Rectal smooth muscle tissue (tissue), 1 donor: ENCODE results near the gene KHDRBS1.
"Not testable (repeated sequence)": the region's sequence is repeated elsewhere in the genome, so short reads cannot be mapped to it uniquely, and the experiment has no call there.

Experiments used
- H3K27ac ChIP-seq: one replicate; pipeline ENCODE4 v1.7.0; 2013; ENCODE audit warnings: low read depth, low read length, inconsistent platforms
- H3K27me3 ChIP-seq: one replicate; pipeline ENCODE4 v1.7.0; 2013; ENCODE audit warnings: low read length; ENCODE audit not compliant: control insufficient read depth, insufficient read depth
- H3K36me3 ChIP-seq: one replicate; pipeline ENCODE4 v1.7.0; 2013; ENCODE audit warnings: low read length; ENCODE audit not compliant: control insufficient read depth, insufficient read depth
- H3K4me1 ChIP-seq: one replicate; pipeline ENCODE4 v1.7.0; 2013; ENCODE audit warnings: low read length; ENCODE audit not compliant: control insufficient read depth, insufficient read depth
- H3K4me3 ChIP-seq: one replicate; pipeline ENCODE4 v1.7.0; 2013; ENCODE audit warnings: low read length
- H3K9ac ChIP-seq: one replicate; pipeline ENCODE4 v1.7.0; 2013; ENCODE audit warnings: low read length

Gene KHDRBS1

DNA sequence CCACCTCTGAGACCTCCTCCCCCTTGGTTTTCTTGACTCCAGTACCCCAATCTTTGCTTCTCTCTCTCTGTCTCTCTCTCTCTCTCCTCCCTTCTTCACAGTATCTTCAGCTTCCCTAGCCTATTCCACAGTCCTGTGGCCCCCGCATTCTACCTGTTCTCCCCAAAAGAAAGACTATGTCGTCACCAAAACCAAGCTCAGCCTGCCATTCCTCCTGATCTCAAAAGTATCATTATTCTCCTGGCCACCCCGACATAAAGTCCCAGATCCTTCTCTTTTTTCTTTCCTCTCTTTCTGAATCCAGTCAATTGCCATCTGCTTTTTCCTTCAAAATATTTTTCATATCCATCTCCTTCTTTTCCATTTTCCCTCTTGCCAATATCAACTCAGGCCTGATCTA, 23.7 kb upstream of the KHDRBS1 start:
- Histone ChIP-seq H3K27ac (no peak overlapping the region), H3K4me1 (peaks cover 6% of the 10 kb centered on the region), H3K9ac (no peak overlapping the region), H3K4me3 (no peak overlapping the region), H3K27me3 (no peaks in the 10 kb centered on the region), H3K36me3 (no peaks in the 10 kb centered on the region)

- H3K27ac ChIP-seq: no peak overlapping the region
- no peak overlapping the region for H3K4me3 ChIP-seq
- H3K9ac ChIP-seq: no peak overlapping the region
- no peaks in the 10 kb centered on the region for H3K4me1 ChIP-seq
- H3K27me3 ChIP-seq: no peaks in the 10 kb centered on the region
- H3K36me3 ChIP-seq: no peaks in the 10 kb centered on the region
Measured at GRCh38 chr1:31991182-31991581, 22.5 kb upstream of the KHDRBS1 start.

GRCh38 chr1:31995263-31995662, 18.4 kb upstream of the KHDRBS1 start:
- no peak overlapping the region for H3K27ac ChIP-seq

GRCh38 chr1:31996121-31996520, 17.5 kb upstream of the KHDRBS1 start:
- not testable (repeated sequence) for H3K36me3 ChIP-seq, H3K27me3 ChIP-seq, H3K4me1 ChIP-seq, H3K9ac ChIP-seq, H3K4me3 ChIP-seq, H3K27ac ChIP-seq

More at GRCh38 chr1:31995263-31995662, 18.4 kb upstream of the KHDRBS1 start:
- no peaks in the 10 kb centered on the region for H3K36me3 ChIP-seq
- no peaks in the 10 kb centered on the region for H3K27me3 ChIP-seq
- no peak overlapping the region for H3K9ac ChIP-seq
- H3K4me1 ChIP-seq: no peaks in the 10 kb centered on the region
- no peak overlapping the region for H3K4me3 ChIP-seq

DNA sequence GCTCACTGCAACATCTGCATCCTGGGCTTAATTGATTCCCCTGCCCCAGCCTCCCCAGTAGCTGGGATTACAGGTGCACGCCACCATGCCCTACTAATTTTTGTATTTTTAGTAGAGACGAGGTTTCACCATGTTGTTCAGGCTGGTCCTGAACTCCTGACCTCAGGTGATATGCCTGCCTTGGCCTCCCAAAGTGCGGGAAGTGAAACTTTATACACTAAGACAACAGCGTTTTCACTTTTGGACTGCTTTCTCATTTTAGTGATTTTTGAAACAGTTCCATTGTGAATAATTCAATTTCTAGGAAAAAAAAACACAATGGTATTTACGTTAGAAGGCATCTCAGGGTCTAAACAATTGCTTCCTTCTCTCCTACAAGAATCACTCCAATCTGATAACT, 11.8 kb upstream of the KHDRBS1 start:
- H3K36me3 ChIP-seq: no peaks in the 10 kb centered on the region
- no peak overlapping the region for H3K9ac ChIP-seq
- H3K27me3 ChIP-seq: no peaks in the 10 kb centered on the region
- H3K4me3 ChIP-seq: no peak overlapping the region
- H3K4me1 ChIP-seq: no peaks in the 10 kb centered on the region
- no peak overlapping the region for H3K27ac ChIP-seq

- H3K9ac ChIP-seq, H3K27me3 ChIP-seq, H3K4me1 ChIP-seq, H3K27ac ChIP-seq, H3K36me3 ChIP-seq, H3K4me3 ChIP-seq: not testable (repeated sequence)
Measured at GRCh38 chr1:32002285-32002684, 11.4 kb upstream of the KHDRBS1 start.

DNA sequence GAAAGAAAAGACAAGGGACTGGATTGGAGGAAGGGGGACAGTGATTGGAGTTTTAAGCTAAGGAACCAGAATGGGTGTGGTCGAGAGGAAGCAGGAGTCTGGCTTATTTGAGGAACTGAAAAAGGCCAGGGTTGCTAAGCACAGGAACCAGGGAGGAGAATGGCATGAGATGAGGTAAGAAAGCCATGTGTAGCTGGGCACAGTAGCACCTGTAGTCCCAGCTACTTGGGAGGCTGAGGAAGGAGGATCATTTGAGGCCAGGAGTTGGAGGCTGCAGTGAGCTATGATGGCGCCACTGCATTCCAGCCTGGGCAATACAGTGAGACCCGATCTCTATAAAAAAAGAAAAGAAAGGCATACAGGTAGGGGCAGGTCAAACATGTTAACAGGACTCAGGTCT, 8.1 kb upstream of the KHDRBS1 start:
- no peaks in the 10 kb centered on the region for H3K4me1 ChIP-seq

GRCh38 chr1:32007591-32007940, 6.1 kb upstream of the KHDRBS1 start:
- no peak overlapping the region for H3K4me3 ChIP-seq
- no peak overlapping the region for H3K9ac ChIP-seq
- no peaks in the 10 kb centered on the region for H3K4me1 ChIP-seq
- H3K27ac ChIP-seq: no peak overlapping the region
- H3K27me3 ChIP-seq: no peaks in the 10 kb centered on the region
- H3K36me3 ChIP-seq: no peaks in the 10 kb centered on the region

More for the DNA sequence above, 8.1 kb upstream of the KHDRBS1 start:
- Histone ChIP-seq H3K9ac (no peak overlapping the region), H3K4me3 (no peak overlapping the region), H3K36me3 (no peaks in the 10 kb centered on the region), H3K27ac (no peak overlapping the region), H3K27me3 (no peaks in the 10 kb centered on the region)

DNA sequence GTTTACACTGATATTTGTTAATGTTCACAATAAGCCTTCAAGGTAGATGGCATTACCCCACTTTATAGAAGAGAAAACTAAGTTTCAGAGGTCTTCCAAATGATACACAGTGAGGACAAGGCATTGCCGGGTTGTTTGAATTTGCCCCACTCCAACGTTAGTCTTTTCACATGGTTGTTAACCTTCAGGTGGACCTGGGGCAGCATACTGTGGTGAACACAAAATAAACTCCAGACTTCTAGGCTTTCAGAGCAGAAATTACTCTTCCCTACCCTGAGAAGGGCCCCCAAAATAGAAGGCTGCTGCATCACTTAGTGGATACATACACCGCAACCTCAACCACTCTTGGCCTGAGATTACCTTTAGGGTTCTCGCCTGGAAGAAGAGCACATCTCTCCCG, 3.4 kb upstream of the KHDRBS1 start:
- no peak overlapping the region for H3K9ac ChIP-seq
- no peaks in the 10 kb centered on the region for H3K27me3 ChIP-seq
- no peak overlapping the region for H3K27ac ChIP-seq
- H3K4me3 ChIP-seq: no peak overlapping the region
- H3K36me3 ChIP-seq: no peaks in the 10 kb centered on the region
- peaks cover 6% of the 10 kb centered on the region for H3K4me1 ChIP-seq

GRCh38 chr1:32012709-32013385, 821 bp upstream of the KHDRBS1 start:
- peak overlapping the region; percentile 57 for H3K4me3 ChIP-seq
- H3K9ac ChIP-seq: peak overlapping the region; percentile 12
- peak overlapping the region; percentile 99 for H3K27ac ChIP-seq
- H3K4me1 ChIP-seq: peaks cover 10% of the 10 kb centered on the region
- H3K27me3 ChIP-seq: no peaks in the 10 kb centered on the region
- no peaks in the 10 kb centered on the region for H3K36me3 ChIP-seq

DNA sequence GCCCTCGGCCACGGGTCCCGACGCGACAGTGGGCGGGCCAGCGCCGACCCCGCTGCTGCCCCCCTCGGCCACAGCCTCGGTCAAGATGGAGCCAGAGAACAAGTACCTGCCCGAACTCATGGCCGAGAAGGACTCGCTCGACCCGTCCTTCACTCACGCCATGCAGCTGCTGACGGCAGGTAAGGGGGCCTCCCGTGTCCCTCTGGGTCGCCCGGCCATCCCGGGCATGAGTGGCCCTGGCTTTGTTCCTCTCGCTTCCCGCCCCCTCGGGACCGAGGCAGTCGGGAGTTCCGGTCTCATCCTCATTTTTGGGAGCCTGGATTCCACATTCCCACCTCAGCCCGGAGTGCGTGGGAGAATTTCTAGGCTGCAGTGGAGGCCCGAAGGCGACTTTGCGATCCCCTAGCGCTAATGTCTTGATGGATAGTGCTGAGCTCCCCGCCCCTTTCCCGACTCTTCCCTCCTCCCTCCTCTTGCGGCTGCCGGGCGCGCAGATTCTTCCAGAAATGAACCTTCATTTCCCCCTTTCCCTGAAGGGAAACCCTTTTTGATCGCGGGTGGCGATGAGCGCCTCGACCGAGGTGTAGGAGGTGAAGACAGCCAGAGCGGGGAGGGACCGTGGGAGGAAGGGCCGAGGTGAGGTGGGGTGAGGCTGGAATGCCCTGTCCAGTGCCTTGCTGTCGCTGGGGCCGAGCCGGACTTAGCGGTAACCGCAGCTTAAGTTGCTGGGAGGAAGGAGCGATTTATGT, 705 bp downstream of the KHDRBS1 start:
- Histone ChIP-seq H3K9ac (peak overlapping the region; percentile 89), H3K27ac (peak overlapping the region; percentile 99), H3K4me3 (peak overlapping the region; percentile 97), H3K36me3 (no peaks in the 10 kb centered on the region), H3K27me3 (no peaks in the 10 kb centered on the region), H3K4me1 (peaks cover 10% of the 10 kb centered on the region)

- Histone ChIP-seq H3K27me3 (no peaks in the 10 kb centered on the region), H3K36me3 (no peaks in the 10 kb centered on the region), H3K4me1 (peaks cover 10% of the 10 kb centered on the region), H3K4me3 (peak overlapping the region; percentile 97), H3K27ac (peak overlapping the region; percentile 99), H3K9ac (peak overlapping the region; percentile 89)
Measured at GRCh38 chr1:32014948-32015273, 1.2 kb downstream of the KHDRBS1 start.

DNA sequence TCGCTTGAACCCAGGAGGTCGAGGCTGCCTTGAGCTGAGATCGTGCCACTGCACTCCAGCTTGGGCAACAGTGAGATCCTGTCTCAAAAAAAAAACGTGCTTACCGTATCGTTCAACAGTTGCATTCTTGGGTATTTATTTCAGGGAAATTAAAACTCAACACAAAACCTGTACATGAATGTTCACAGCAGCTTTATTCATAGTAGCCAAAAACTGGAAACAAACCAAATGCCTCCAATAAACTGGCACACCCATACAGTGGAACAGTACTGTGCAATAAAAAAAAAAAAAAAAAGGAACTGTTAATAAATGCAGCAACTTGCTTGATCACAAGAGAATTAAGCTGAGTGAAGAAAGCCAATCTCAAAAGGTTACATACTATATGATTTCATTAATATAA, 6.7 kb downstream of the KHDRBS1 start:
- Histone ChIP-seq H3K27ac (no peak overlapping the region), H3K4me1 (peaks cover 8% of the 10 kb centered on the region), H3K9ac (no peak overlapping the region), H3K27me3 (no peaks in the 10 kb centered on the region), H3K4me3 (no peak overlapping the region), H3K36me3 (no peaks in the 10 kb centered on the region)
